ENCODE data around the gene MYO7B. TPM values are rescaled to one million over a fixed set of nuclear protein-coding genes. Genes with fewer than 3 reads are reported as not detected.

MYO7B gene
- total RNA-seq, 1 donor = under 0.01 TPM

DNA sequence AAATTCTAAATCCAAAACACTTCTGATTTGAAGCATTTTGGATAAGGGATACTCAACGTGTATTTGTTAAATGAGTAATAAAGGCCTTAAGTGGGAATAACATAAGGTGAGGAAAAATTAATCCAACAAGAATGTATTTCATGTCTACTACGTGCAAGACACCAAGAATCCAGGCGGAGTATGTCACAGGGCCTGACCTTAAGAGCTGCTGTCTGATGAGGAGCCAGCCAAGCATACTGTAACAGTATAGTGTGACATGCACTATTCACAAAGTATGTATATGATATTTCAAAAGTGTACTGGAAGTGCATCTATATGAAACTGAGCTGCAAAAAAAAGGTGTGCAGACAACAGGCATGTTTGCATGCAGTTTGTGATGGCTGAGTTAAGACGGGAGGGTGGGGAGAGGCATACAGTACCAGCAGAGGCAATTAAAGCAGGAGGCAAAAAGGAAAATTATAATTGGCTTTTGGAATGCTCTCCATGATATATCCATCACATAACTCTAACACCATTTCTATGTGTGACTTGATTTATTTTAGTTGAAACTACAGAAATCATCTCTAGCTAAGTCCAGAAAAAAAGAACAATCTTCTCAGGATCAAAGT lies 27.4 kb upstream of the MYO7B start:
- no peak overlapping the region for H3K4me3 ChIP-seq (ENCODE audit: insufficient read depth, low read length)
- peaks cover 5% of the 10 kb centered on the region for H4K20me1 ChIP-seq (ENCODE audit: insufficient read depth, low read length)
- no peak for DNase-seq (ENCODE audit: insufficient read length, low spot score, missing footprints)
- H3K27ac ChIP-seq (ENCODE audit: low read depth, low read length) = peak overlapping the region; percentile 88
- no peaks in the 10 kb centered on the region for H3K9me3 ChIP-seq (ENCODE audit: low read depth, low read length)
- peaks cover 38% of the 10 kb centered on the region for H3K4me1 ChIP-seq (ENCODE audit: insufficient read depth, low read length)
- H3K4me2 ChIP-seq (ENCODE audit: insufficient read depth, low read length) = peak overlapping the region; percentile 38
- no peaks in the 10 kb centered on the region for H3K27me3 ChIP-seq (ENCODE audit: insufficient read depth, low read length)
- H3K79me2 ChIP-seq (ENCODE audit: insufficient read depth, low read length) = peaks cover 81% of the 10 kb centered on the region
- H3K36me3 ChIP-seq (ENCODE audit: insufficient read depth, low read length) = peaks cover 27% of the 10 kb centered on the region
- no peak for TF ChIP-seq CTCF (IDR thresholded peaks at IDR 0.05; ENCODE audit: extremely low read depth, low read depth, low read length)
- no peak overlapping the region for H2AFZ ChIP-seq (ENCODE audit: low read length)

GRCh38 chr2:127508631-127509034 lies 26.9 kb upstream of the MYO7B start:
- Histone ChIP-seq H3K36me3 (ENCODE audit: insufficient read depth, low read length) (peaks cover 24% of the 10 kb centered on the region), H2AFZ (ENCODE audit: low read length) (no peak overlapping the region), H3K27ac (ENCODE audit: low read depth, low read length) (peak overlapping the region; percentile 88), H3K4me1 (ENCODE audit: insufficient read depth, low read length) (peaks cover 38% of the 10 kb centered on the region), H3K4me2 (ENCODE audit: insufficient read depth, low read length) (peak overlapping the region; percentile 64), H4K20me1 (ENCODE audit: insufficient read depth, low read length) (peaks cover 5% of the 10 kb centered on the region), H3K27me3 (ENCODE audit: insufficient read depth, low read length) (no peaks in the 10 kb centered on the region), H3K4me3 (ENCODE audit: insufficient read depth, low read length) (peak overlapping the region; percentile 31), H3K9me3 (ENCODE audit: low read depth, low read length) (no peaks in the 10 kb centered on the region), H3K79me2 (ENCODE audit: insufficient read depth, low read length) (peaks cover 83% of the 10 kb centered on the region)
- TF ChIP-seq CTCF (IDR thresholded peaks at IDR 0.05; ENCODE audit: extremely low read depth, low read depth, low read length) = no peak
- peak; percentile 91 for DNase-seq (ENCODE audit: insufficient read length, low spot score, missing footprints)

DNA sequence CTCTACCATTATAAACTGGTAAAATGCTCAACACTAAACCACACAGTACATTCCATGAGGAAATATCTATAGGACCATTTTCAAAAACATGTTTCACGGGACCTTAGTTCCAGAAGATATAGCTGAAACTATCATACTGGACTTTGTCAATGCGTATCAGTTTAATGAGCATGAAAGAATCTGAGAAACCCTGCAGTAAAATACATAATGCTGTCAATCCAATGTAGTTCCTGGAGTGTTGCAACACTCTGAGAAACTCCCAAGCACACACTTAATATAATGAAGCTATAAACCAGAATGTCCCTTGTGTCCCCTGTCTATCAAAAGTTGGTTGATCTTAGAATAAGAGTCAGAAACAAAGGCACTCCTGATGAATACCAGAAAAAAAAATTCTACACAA lies 25.4 kb upstream of the MYO7B start:
- Histone ChIP-seq H3K27ac (ENCODE audit: low read depth, low read length) (peak overlapping the region; percentile 88), H4K20me1 (ENCODE audit: insufficient read depth, low read length) (peaks cover 5% of the 10 kb centered on the region), H3K9me3 (ENCODE audit: low read depth, low read length) (no peaks in the 10 kb centered on the region), H3K4me3 (ENCODE audit: insufficient read depth, low read length) (no peak overlapping the region), H3K27me3 (ENCODE audit: insufficient read depth, low read length) (no peaks in the 10 kb centered on the region), H3K4me2 (ENCODE audit: insufficient read depth, low read length) (no peak overlapping the region), H3K36me3 (ENCODE audit: insufficient read depth, low read length) (peaks cover 18% of the 10 kb centered on the region), H3K79me2 (ENCODE audit: insufficient read depth, low read length) (peaks cover 85% of the 10 kb centered on the region), H2AFZ (ENCODE audit: low read length) (no peak overlapping the region), H3K4me1 (ENCODE audit: insufficient read depth, low read length) (peaks cover 35% of the 10 kb centered on the region)
- no peak for TF ChIP-seq CTCF (IDR thresholded peaks at IDR 0.05; ENCODE audit: extremely low read depth, low read depth, low read length)
- DNase-seq (ENCODE audit: insufficient read length, low spot score, missing footprints) = no peak

DNA sequence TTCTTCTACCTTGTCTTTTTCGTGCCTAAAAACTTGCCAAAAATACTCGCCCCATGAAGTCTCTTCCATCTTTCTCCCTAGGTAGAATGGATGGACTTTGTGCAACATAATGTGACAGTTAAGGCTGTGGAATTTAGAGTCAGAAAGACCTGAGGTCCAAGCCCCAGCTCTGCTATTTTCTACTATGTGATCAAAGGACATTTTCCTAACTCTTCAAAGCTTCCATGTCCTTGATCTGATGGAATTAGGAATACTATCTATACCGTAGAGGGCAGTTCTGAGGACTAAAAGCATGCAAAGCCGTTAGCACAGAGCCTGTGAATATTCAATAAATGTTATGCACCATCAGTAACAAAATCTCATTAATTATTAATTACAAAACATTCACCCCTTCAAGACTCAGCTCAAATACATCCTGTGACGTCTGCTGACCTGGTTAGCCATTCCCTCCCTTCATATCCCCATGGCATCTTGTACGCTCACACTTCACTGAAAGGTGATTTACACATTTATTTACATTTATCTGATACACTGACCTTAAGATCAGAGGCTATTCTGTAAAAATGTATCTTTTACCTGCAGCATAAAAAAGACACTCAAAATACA lies 24.3 kb upstream of the MYO7B start:
- Histone ChIP-seq H3K4me2 (ENCODE audit: insufficient read depth, low read length) (no peak overlapping the region), H3K27ac (ENCODE audit: low read depth, low read length) (peak overlapping the region; percentile 2), H3K79me2 (ENCODE audit: insufficient read depth, low read length) (peaks cover 83% of the 10 kb centered on the region), H3K4me3 (ENCODE audit: insufficient read depth, low read length) (no peak overlapping the region), H2AFZ (ENCODE audit: low read length) (no peak overlapping the region), H3K36me3 (ENCODE audit: insufficient read depth, low read length) (peaks cover 13% of the 10 kb centered on the region), H4K20me1 (ENCODE audit: insufficient read depth, low read length) (peaks cover 7% of the 10 kb centered on the region), H3K4me1 (ENCODE audit: insufficient read depth, low read length) (peaks cover 39% of the 10 kb centered on the region), H3K9me3 (ENCODE audit: low read depth, low read length) (no peaks in the 10 kb centered on the region), H3K27me3 (ENCODE audit: insufficient read depth, low read length) (no peaks in the 10 kb centered on the region)
- TF ChIP-seq CTCF (IDR thresholded peaks at IDR 0.05; ENCODE audit: extremely low read depth, low read depth, low read length) = no peak
- no peak for DNase-seq (ENCODE audit: insufficient read length, low spot score, missing footprints)
